HEK293 (cell line): Measurements from ENCODE around the gene TCAP.

Source experiments
- ZBTB1 ChIP-seq: fragments of 450-650 bp; formaldehyde crosslinking; IDR thresholded peaks from 2 replicates; pipeline ENCODE4 v1.5.1; 2016; ENCODE audit warnings: missing biosample characterization, missing genetic modification characterization
- ZNF610 ChIP-seq: fragments of 450-650 bp; formaldehyde crosslinking; IDR thresholded peaks from 2 replicates; pipeline ENCODE4 v1.5.1; 2016; ENCODE audit warnings: missing biosample characterization, missing genetic modification characterization, borderline replicate concordance
- ZNF626 ChIP-seq: fragments of 450-650 bp; sonication (Bioruptor Pico); formaldehyde crosslinking; IDR thresholded peaks from 2 replicates; pipeline ENCODE4 v1.5.1; 2018; ENCODE audit warnings: missing biosample characterization, missing genetic modification characterization, inconsistent platforms
- TF ChIP-seq, protein P1 (sequence below): fragments of 450-650 bp; formaldehyde crosslinking; IDR thresholded peaks from 2 replicates; pipeline ENCODE4 v1.5.1; 2016; ENCODE audit warnings: missing biosample characterization, missing genetic modification characterization
- TF ChIP-seq, protein P2 (sequence below): fragments of 450-650 bp; formaldehyde crosslinking; IDR thresholded peaks from 2 replicates; pipeline ENCODE4 v1.5.1; 2016; ENCODE audit warnings: missing biosample characterization, missing genetic modification characterization, low read depth

DNA sequence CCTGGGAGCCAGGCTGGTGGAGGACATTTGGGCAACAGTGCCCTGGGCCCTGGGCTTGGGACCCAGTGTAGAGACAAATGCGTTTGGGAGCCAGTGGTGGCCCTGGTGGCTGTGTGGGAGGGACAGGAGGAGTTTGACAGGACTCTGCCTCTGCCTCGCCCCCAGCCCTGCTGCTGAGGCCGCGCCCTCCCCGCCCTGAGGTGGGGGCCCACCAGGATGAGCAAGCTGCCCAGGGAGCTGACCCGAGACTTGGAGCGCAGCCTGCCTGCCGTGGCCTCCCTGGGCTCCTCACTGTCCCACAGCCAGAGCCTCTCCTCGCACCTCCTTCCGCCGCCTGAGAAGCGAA, 11.9 kb upstream of the TCAP start:
- TF ChIP-seq, protein P1, sequence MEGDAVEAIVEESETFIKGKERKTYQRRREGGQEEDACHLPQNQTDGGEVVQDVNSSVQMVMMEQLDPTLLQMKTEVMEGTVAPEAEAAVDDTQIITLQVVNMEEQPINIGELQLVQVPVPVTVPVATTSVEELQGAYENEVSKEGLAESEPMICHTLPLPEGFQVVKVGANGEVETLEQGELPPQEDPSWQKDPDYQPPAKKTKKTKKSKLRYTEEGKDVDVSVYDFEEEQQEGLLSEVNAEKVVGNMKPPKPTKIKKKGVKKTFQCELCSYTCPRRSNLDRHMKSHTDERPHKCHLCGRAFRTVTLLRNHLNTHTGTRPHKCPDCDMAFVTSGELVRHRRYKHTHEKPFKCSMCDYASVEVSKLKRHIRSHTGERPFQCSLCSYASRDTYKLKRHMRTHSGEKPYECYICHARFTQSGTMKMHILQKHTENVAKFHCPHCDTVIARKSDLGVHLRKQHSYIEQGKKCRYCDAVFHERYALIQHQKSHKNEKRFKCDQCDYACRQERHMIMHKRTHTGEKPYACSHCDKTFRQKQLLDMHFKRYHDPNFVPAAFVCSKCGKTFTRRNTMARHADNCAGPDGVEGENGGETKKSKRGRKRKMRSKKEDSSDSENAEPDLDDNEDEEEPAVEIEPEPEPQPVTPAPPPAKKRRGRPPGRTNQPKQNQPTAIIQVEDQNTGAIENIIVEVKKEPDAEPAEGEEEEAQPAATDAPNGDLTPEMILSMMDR (tag by site-specific recombination) = no peak
- TF ChIP-seq, protein P2, sequence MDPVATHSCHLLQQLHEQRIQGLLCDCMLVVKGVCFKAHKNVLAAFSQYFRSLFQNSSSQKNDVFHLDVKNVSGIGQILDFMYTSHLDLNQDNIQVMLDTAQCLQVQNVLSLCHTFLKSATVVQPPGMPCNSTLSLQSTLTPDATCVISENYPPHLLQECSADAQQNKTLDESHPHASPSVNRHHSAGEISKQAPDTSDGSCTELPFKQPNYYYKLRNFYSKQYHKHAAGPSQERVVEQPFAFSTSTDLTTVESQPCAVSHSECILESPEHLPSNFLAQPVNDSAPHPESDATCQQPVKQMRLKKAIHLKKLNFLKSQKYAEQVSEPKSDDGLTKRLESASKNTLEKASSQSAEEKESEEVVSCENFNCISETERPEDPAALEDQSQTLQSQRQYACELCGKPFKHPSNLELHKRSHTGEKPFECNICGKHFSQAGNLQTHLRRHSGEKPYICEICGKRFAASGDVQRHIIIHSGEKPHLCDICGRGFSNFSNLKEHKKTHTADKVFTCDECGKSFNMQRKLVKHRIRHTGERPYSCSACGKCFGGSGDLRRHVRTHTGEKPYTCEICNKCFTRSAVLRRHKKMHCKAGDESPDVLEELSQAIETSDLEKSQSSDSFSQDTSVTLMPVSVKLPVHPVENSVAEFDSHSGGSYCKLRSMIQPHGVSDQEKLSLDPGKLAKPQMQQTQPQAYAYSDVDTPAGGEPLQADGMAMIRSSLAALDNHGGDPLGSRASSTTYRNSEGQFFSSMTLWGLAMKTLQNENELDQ (tag by site-specific recombination) = no peak
- TF ChIP-seq ZNF610 (tag by site-specific recombination) (no peak), ZBTB1 (no peak), ZNF626 (tag by site-specific recombination) (no peak)
